Stimulated activated CD4-positive, alpha-beta T cell treated with anti-CD3 and anti-CD28 coated beads, Interleukin-1b, Interleukin-23, amount 100 ng/mL, for 1 hour (primary cell): ENCODE results near the gene TEX38.
A peak's percentile ranks its signal among the peaks of the same experiment; 100 is the strongest.
"Not testable (repeated sequence)": the region's sequence is repeated elsewhere in the genome, so short reads cannot be mapped to it uniquely, and the experiment has no call there.

ENCODE experiments used
- DNase-seq, 2 donors: peaks; one replicate each; pipeline ENCODE4 v3.0.0-alpha.2; 2020; ENCODE audit warnings: low read depth in 2 of 2

Gene TEX38

DNA sequence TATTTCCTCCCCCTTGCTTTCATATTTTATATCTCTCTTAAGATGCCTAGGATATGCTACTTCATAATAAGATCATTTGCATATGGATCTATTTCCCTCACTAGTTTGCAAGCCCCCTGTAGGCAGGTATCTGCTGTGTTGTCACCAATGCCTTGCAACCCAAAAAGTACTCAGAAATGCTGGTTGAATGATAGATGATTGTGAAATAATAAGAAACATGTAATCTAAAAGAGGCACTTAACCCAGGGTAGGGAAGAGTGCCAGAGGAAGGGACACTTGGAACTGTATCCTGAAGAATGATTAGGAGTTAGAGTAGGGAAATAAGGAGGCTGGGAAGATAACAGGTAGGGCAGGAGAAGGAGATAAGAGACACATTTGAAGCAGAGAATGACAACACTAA is 15.8 kb upstream of the TEX38 start:
- no peak for DNase-seq

DNA sequence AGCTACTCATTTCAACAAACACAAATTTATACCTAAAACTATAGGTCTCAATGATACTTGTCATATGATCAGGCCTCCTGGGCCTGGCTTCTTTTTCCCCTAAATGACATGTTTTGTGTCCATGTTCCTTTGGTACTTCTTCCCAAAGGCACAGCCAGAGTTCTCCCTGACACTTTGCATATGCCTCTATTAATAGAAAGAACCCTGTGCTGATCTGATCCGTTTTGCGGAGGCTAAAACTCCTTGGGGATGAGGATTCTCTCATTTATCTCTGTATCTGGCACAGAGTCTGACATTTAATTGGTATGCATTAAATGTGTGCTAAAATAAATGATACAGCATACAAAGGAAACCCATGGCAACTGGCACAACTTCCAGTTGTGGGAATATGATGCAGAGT is 15.0 kb upstream of the TEX38 start:
- DNase-seq, result no peak

DNA sequence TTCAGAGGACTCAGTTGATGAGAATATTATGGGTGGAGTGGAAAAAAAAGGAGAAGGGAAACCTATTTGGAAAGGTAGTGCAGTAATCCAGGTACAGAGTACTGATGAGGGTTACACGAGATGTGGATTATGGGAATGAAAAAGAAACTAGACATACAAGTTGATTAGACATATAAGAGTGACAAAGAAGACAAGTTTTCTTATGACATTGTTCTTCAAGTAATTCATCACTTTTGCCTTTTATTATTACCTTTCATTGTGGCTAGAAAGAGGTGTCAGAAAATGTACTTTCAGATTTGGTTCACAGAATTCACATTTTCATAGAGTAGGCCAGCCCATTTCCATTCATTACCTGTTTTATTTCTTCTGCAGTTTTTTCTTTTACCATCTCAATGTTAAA is 13.9 kb upstream of the TEX38 start:
- no peak for DNase-seq

DNA sequence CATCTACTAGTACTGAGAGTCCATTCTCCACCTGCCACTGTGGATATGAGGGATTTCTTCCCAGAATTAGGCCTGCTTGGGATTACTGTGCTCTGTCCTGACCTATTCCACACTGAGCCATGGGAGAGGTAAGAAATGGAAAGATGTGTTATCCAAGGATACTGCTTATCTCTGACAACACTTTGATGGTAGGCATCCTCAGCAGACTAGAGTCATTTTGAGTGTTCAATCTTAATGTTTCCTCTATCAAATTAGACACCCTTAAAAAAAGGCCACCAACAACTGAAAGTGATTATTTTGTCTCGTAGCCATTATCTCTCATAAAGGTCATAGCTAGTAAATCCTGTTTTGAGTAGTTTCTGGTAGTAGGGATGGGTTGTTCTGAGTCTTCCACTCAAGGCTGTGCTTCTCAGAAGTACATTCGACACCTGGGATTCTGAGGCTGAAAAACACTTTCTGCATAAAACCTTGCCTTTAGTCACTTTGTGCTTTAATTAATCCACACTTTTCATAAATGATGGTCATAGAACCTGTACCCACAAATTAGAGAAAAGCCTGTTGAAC is 12.3 kb upstream of the TEX38 start:
- DNase-seq, result no peak

DNA sequence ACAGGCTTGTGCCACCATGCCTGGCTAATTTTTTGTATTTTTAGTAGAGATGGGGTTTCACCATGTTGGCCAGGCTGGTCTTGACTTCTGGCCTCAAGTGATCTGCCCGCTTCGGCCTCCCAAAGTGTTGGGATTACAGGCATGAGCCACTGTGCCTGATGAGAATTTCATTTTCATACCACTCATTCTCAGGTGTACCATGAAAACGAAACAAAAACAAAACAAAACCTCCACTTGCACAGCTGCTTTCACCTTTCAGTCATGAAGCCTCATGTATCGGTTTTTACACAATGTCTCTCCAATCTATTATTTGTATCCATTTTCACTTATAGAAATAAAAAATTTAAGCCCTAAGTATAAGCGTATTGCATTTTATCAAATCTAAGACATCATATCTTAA is 11.5 kb upstream of the TEX38 start:
- not testable (repeated sequence) for DNase-seq

DNA sequence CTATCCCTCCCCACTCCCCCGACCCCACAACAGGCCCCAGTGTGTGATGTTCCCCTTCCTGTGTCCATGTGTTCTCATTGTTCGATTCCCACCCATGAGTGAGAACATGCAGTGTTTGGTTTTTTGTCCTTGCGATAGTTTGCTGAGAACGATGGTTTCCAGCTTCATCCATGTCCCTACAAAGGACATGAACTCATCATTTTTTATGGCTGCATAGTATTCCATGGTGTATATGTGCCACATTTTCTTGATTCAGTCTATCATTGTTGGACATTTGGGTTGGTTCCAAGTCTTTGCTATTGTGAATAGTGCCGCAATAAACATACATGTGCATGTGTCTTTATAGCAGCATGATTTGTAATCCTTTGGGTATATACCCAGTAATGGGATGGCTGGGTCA is 8.7 kb upstream of the TEX38 start:
- not testable (repeated sequence) for DNase-seq

DNA sequence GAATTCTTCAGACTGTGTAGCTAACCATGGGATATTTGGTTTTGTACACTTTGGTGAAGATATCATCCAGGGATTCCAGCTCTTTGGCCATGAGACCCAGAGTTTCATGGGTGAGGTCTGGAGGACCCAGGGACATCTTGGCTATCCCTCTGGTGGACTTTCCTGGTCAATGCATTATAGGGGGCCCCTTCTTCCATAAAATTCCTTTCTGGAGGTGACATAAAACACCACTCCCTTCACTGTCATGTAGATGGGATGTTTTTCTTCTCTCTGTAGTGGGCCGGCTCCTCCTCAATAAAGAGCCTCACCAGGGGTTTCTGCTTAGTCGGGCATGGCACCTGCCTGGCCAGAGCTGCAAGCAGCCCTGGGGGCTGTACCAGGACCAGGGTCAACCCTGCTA is 5.7 kb upstream of the TEX38 start:
- no peak for DNase-seq

DNA sequence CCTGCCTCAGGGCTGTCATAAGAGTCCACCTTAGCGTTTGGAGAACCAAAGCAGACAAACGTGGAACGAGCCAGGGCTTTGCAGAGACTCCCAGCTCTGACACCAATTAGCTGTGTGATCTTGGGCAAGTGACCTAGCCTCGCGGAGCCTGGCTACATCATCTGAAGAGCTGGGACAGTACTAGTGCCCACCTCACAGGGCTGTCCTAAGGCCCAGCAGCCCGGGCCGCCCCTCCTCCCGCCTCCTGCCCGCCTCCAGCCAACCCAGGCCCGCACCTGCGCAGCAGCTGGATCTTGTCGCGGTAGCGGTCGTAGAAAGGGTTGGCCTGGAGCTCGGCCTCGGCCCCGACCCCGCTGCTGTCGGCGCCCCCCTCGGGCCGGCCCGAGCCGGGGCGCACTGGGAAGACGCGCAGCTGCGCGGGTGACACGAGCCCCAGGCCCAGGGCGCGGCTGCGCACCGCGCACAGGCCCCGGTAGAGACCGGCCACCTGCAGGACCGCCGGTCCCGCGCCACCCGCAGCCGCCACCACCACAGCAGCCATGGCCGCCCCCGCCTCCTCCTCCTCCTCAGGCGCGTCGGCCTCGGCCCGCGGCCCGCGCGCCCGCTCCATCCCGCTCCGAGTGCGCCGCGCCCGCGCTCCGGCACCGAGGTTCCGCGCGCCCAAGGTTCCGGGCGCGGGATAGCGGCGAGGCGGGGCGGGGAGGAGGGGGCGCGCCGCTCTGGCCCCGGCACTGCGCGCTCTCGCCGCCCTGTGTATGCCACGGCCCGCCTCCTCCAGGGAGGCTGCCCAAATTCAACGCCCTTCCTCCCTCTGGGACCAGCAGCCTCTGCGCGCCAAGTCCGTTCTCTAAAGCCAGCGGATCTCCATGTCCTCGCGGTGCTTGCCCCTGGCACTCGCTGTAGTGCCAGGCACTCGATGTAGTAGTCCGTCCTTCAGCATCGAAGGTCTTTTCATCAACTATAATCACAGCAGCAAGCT is 3.6 kb upstream of the TEX38 start, which contains the start of gene ATPAF1:
Gene ATPAF1, minus strand, starts transcription at position 583 of the 979 bp plus-strand sequence. Its CDS starts 42 bp downstream, at position 541.
- DNase-seq, result peak; percentile 11 to 45

DNA sequence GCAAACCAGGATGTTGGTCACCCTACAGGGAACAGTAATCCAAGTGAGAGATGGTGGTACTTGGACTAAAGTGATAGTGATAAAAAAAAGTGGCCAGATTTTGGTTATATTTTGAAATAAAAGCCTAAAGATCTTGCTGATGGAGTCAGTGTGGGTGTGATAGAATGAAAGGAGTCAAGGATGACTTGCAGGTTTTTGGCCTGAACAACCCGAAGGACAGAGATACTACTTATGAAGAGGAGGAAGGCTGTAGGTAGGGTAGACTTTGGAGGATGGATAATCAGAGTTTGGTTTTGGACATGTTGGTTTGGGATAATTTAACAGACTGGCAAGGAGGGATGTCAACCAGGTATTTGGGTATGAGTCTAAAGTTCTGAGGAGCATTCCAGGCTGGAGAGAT is 1.5 kb upstream of the TEX38 start:
- no peak for DNase-seq

DNA sequence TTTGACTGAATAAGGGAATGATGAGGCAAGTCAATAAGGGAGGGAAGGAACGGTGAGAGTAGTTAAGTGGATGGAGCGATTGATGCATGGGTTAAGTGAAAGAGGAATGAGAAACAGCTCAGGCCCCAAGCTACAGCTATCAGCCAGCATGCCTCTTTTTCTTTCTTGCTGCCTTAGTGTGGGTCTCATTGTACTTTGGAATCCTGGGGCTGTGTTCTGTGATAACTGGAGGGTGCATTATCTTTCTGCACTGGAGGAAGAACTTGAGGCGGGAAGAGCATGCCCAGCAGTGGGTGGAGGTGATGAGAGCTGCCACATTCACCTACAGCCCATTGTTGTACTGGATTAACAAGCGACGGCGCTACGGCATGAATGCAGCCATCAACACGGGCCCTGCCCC is 1.0 kb downstream of the TEX38 start:
- no peak for DNase-seq

DNA sequence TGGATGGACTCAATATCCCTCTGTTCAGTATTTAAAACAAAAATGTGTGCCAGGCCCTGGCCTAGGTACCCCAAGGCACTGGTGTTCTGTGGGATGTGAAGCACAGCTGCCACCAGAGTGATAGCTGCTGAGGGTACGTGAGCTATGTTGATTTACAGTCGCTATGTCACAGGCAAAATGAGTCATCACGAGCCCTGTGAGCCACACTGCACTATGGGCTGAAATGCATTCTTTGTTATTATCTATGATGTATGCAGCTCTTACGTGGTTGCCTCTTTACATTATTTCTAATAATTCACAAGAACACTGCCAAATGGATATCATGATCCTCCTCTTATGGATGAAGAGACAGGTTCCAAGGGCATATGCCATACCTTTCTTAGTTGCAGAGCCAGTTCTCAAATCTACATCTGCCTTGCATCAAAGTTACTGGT is 2.1 kb downstream of the TEX38 start:
- no peak for DNase-seq

DNA sequence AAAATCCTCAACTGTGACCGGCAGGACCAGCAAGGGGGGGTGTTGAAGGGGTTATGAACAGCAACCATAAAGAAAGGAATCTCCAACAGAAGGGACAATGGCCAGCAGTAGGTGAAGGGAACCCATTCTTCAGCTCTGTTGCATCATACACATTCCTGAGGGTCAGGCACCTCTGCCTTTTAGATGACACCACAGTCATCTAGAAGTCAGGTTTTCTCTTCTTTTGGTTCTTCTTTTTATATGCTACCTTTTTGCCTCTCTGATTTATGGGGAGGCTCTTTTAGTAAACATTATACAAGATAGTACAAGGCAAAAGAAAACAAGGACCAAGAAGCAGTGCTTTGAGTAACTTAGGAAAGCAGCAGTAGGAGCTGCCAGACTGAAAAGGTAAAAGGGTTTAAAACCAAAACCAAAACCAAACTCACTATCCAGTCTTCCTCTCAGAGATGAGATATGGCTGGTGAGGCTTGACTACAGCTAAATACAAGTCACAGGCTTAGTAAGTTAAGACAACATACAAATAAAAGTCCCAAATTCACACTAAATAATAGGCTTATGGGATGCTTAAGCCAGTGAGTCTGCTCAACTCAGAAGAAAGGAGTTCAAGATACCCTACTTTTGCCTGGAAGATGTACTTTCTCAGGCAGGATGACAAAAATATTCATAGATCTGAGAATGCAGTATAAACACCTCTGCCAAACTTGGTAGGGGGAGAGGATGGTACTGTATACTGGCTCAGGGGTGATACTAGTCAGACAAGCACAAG is 4.1 kb downstream of the TEX38 start:
- no peak for DNase-seq

DNA sequence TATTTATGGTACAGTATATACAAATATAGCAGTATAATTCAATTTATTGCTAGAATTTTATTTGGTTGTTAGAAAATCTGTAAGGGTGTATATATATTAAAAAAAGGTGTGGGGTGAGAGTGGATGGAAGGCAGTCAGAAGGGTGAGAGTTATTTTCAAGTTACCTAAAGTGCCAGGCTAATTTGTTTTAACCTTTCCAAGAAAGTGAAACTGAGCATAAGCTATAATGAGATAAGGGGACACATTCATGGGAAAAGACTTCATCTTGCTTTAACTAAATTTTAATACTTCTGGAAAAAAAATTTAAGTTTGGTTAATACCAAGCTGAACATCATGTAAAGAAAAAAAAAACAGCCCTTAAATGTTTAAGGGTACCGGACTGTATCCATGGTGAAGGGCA is 4.9 kb downstream of the TEX38 start:
- no peak for DNase-seq

DNA sequence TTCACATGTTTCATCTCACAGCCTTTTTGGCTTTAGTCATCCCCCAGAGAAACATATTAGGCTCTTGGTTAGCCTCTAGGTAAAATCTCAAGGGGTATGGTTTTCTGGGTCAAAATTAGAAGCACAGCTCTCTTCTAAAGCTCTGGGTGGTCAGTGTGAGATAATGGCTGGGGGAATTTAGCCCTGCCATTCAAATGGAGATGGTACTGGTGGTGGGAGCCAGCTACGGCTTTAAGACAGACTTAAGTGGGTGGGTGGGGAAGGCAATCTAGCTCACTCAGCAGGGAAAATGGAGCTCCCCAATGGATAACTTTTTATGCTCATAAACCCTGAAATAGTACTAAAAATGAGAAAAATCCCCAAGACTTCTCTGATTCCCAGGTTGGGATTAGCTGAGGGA is 5.7 kb downstream of the TEX38 start:
- DNase-seq, result no peak

DNA sequence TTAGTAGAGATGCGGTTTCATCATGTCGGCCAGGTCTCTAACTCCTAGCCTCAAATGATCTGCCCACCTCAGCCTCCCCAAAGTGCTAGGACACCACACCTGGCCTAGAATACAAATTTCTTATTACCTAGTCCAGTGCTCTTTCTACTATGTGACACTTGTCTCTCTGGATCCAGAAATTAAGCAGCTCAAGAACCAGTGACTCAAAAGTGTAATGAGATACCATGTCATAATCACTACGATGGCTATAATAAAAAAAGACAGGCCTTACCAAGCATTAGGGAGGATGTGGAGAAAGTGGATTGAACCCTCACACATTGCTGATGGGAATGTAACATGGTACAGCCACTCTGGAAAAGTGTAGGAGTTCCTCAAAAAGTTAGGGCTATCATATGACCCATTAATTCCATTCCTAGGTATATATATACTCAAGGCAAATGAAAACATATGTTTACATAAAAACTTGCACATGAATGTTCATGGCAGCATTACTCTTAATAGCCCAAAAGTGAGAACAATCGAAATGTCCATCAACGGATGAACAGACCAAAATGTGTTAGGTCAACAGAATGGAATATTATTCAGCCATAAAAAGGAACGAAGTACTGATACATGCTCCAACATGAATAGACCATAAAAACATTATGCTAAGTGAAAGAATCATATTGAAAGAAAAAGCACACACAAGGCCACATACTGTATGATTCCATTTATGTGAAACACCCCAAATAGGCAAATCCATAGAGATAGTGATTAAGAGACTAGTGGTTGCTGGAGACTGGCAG is 8.3 kb downstream of the TEX38 start:
- DNase-seq, result no peak

DNA sequence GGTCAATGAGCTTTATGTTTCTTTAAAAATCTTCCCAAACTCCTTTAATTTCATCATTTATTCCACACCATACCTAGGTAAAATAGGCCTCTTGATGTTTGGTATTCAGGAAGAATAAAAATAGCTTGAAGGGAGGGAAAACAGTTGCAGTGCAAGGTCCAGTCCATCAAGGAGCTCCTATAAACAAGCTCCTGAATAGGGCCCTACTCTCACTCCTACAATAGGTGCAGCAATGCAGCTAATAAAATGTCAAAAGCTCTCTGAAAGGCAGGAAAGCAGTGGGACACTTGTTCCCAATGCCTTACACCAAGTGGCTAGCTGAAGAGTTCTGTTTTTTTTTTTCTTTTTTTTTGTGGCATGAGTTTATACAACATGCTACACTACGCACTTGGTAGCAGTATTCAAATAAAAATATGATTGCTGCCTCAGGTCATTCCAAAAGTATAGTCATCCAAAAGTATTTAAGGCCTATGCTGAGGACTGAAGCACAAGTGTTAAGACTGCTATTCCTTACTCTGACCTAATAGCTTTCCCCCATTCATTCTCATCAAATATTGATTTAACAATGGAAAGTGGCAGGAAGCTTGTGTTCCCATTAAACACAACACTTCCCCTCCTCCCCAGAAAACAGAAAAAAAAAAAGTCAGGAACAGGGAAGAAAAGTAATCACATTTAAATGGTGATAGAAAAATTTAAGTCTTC is 9.8 kb downstream of the TEX38 start:
- no peak for DNase-seq

DNA sequence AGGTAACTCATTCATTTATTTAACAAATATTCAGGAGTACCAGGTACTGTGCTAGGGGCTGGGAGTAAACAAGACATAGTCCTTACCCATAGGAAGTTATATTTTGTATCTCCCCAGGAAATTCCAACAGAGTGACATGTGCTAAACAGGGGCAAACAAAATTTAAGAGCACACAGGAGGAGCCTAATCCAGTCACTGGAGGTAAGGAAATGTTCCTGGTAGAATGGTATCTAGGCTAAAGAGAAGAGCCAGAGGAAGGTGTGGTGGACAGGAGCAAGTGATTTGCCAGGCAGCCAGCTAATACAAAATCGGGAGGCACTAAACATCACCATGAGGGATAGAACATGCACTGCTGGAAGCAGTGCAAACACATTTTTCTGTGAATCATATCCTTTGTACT is 10.4 kb downstream of the TEX38 start:
- DNase-seq, result no peak

DNA sequence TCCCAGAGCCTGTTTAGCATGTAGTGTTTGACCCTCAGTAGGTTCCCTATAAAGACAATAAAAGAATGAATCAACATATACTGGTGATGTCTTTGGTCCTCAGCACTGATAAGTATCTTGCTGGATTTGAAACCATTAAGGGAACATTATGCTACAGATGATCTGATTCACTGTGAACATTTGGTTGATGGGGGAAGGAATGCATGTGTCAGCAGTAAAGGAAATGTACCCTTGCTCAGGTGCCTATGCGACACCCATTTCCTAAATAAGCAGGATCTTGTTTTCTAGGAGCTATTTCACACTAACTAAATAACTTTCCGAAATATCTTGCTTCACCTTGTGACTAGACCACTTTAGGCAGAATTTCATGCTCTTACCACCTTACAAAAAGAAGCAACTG is 13.0 kb downstream of the TEX38 start:
- no peak for DNase-seq

DNA sequence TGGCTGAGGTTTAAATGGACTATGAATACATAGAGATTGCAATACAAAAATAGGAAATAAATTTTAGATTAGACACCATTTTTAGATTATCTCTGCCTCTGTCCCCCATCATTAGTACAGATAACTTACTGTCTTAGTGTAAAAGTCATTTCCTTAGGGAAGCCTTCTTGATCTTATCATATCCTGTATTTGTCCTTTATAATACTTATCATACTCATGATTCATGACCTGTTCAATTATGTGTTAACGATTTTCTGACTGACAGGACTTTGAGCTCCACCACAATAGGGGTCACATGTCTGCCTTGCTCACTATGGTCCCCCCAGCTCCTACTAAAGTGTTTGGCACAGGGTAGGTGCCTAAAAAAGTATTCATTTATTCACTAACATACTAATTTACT is 14.6 kb downstream of the TEX38 start:
- no peak for DNase-seq

DNA sequence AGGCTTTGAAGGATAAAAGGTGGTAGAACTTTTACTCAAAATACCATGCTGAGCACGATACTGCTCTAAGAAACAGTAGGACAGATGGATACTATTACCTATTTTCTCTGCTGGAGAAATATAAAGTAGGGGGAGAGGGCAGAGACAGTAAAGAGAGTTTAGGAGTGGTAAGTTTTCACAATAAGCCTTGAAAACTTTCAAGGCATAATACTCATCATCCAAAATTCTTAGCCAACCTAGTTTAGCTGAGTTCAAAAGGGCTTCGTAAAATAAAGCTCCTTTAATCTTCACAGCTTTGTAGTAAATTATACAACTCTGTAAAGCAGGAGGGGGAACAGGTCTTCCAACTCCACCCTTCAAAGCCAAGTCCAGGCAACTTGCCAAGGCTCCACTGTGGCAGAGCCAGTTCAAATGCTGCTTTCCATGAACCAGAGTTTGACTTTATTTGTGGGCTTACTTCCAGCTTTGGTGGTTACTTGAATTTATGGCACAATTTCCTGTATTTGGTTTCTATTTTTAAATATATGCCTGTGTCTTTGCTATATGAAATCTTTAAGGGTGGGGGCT is 15.5 kb downstream of the TEX38 start:
- DNase-seq, result no peak
